GM21360 (cell line): ENCODE measurements around the gene DCAF11.
A peak's percentile ranks its signal among the peaks of the same experiment; 100 is the strongest.

Source experiments
- ATAC-seq: cut with Tn5 transposase; IDR thresholded peaks from one replicate; pipeline ENCODE4 v1.9.1; 2021; ENCODE audit warnings: mild to moderate bottlenecking, moderate library complexity; ENCODE audit not compliant: unreplicated experiment

DCAF11 gene

GRCh38 chr14:24078146-24078545 lies 36.4 kb upstream of the DCAF11 start:
- no peak for ATAC-seq

GRCh38 chr14:24079491-24080141 lies 35.0 kb upstream of the DCAF11 start:
- no peak for ATAC-seq

- ATAC-seq: no peak
Measured at GRCh38 chr14:24080142-24080530, 34.4 kb upstream of the DCAF11 start.

- ATAC-seq: peak; percentile 85
Measured at GRCh38 chr14:24080888-24081738, 33.5 kb upstream of the DCAF11 start.

- ATAC-seq: no peak
Measured at GRCh38 chr14:24081739-24082211, 32.8 kb upstream of the DCAF11 start.

- no peak for ATAC-seq
Measured at GRCh38 chr14:24082411-24083080, 32.0 kb upstream of the DCAF11 start.

- no peak for ATAC-seq
Measured at GRCh38 chr14:24083462-24083861, 31.1 kb upstream of the DCAF11 start.

GRCh38 chr14:24084440-24084839 lies 30.1 kb upstream of the DCAF11 start:
- ATAC-seq: no peak

GRCh38 chr14:24085215-24085614 lies 29.4 kb upstream of the DCAF11 start:
- no peak for ATAC-seq

GRCh38 chr14:24086193-24086955 lies 28.2 kb upstream of the DCAF11 start:
- ATAC-seq: no peak

GRCh38 chr14:24087004-24087403 lies 27.6 kb upstream of the DCAF11 start:
- ATAC-seq: no peak

- ATAC-seq: no peak
Measured at GRCh38 chr14:24088095-24088494, 26.5 kb upstream of the DCAF11 start.

- no peak for ATAC-seq
Measured at GRCh38 chr14:24089890-24090289, 24.7 kb upstream of the DCAF11 start.

GRCh38 chr14:24092110-24092504 lies 22.5 kb upstream of the DCAF11 start:
- no peak for ATAC-seq

- no peak for ATAC-seq
Measured at GRCh38 chr14:24092505-24093206, 21.9 kb upstream of the DCAF11 start.

GRCh38 chr14:24093207-24093900 lies 21.2 kb upstream of the DCAF11 start:
- ATAC-seq: no peak

- peak; percentile 52 for ATAC-seq
Measured at GRCh38 chr14:24093901-24094840, 20.4 kb upstream of the DCAF11 start, which contains the start of gene PCK2. PCK2 (plus strand) TSS chr14:24094311; CDS start chr14:24094406, 95 bp downstream.

- ATAC-seq: no peak
Measured at GRCh38 chr14:24094841-24095270, 19.7 kb upstream of the DCAF11 start.
